Measurements from ENCODE around the gene IFITM2. TPM values are rescaled to one million over a fixed set of nuclear protein-coding genes. Genes with fewer than 3 reads are reported as not detected.

The IFITM2 gene
- total RNA-seq, 1 experiment from 2014 or later, result 421 TPM

- H2AK5ac ChIP-seq (ENCODE audit: insufficient read length, low read length), result peak overlapping the region; percentile 34
Measured at GRCh38 chr11:306645-307371, 808 bp upstream of the IFITM2 start.

More at GRCh38 chr11:306645-307371, 808 bp upstream of the IFITM2 start:
- H3K23me2 ChIP-seq (ENCODE audit: insufficient read length, low read depth, low read length, poor library complexity, severe bottlenecking), result peaks cover 5% of the 10 kb centered on the region
- H4K91ac ChIP-seq (ENCODE audit: insufficient read length, low read depth, low read length), result peak overlapping the region; percentile 92
- peak overlapping the region; percentile 47 for H3K18ac ChIP-seq (ENCODE audit: insufficient read length, low read depth, low read length)
- H4K8ac ChIP-seq (replicated peaks; ENCODE audit: insufficient read length, low read depth, low read length), result no peak overlapping the region
- WGBS (ENCODE audit: extremely low coverage, insufficient read length, low lambda C conversion rate), result no CpG with 5 or more reads among the region's 17 CpGs
- H3K4me3 Mint-ChIP-seq, result peak overlapping the region in 1 of 2 experiments; percentile 23; a peak in 1 of 5 replicates
- no peak overlapping the region; the same call in 1 of the 2 replicates for H2BK15ac ChIP-seq (ENCODE audit: low read depth, low read length)
- H3K27me3 Mint-ChIP-seq (ENCODE audit: low read depth), result no peaks in the 10 kb centered on the region
- peaks cover 16% of the 10 kb centered on the region; the same call in 1 of the 2 replicates for H3K4me1 ChIP-seq (ENCODE audit: insufficient read depth, low read length)
- H3K9me3 Mint-ChIP-seq, result peaks cover 2 to 10% of the 10 kb centered on the region in 2 experiments; a peak in 3 of 5 replicates
- H3K4me1 Mint-ChIP-seq, result peaks cover 57 to 65% of the 10 kb centered on the region in 2 experiments
- peak overlapping the region; percentile 62; the same call in 1 of the 2 replicates for H3K4ac ChIP-seq (ENCODE audit: low read depth, low read length)
- H3K56ac ChIP-seq (ENCODE audit: insufficient read length, low read depth, low read length), result no peak overlapping the region
- peak overlapping the region; percentile 99 for H2BK12ac ChIP-seq (ENCODE audit: insufficient read length, low read depth, low read length)
- peak overlapping the region; percentile 50; the same call in 1 of the 2 replicates for H3K14ac ChIP-seq (ENCODE audit: insufficient read depth, low read length)
- H3T11ph ChIP-seq (ENCODE audit: low read length), result no peak overlapping the region
- no peak overlapping the region for H3K27ac ChIP-seq (ENCODE audit: insufficient read length, low read depth, low read length)
- no peak overlapping the region for H3K23ac ChIP-seq (ENCODE audit: insufficient read length, low read depth, low read length)
- H4K20me1 ChIP-seq (ENCODE audit: control insufficient read depth, insufficient read depth, insufficient read length), result no peaks in the 10 kb centered on the region
- H3K79me2 ChIP-seq (ENCODE audit: insufficient read depth, low read length), result no peaks in the 10 kb centered on the region
- no peak overlapping the region for H3K4me2 ChIP-seq (ENCODE audit: insufficient read depth, insufficient read length, low read length)
- no peaks in the 10 kb centered on the region for H3K79me1 ChIP-seq (ENCODE audit: insufficient read depth, low read depth, low read length, poor library complexity, severe bottlenecking)
- no peak overlapping the region for H2BK120ac ChIP-seq (ENCODE audit: low read depth, low read length, poor library complexity, severe bottlenecking)
- no peak for DNase-seq
- no peak for TF ChIP-seq CTCF (conservative IDR thresholded peaks at IDR 0.05)
- H3K9ac ChIP-seq (ENCODE audit: extremely low read depth, insufficient read length, low read length), result no peak overlapping the region
- peaks cover 0 to 10% (median 9%) of the 10 kb centered on the region in 3 experiments; a peak in 6 of 7 replicates for H3K36me3 Mint-ChIP-seq (ENCODE audit: insufficient read depth in 1 of 3, low read depth in 3 of 3)
- H3K27ac Mint-ChIP-seq, result peak overlapping the region in 1 of 3 experiments; percentile 97; a peak in 4 of 7 replicates
- H2BK20ac ChIP-seq (ENCODE audit: low read depth, low read length, poor library complexity, severe bottlenecking), result no peak overlapping the region
- no peaks in the 10 kb centered on the region for H3K9me3 ChIP-seq (ENCODE audit: control insufficient read depth, low read depth, low read length)
- H2AFZ ChIP-seq (ENCODE audit: low read length), result no peak overlapping the region
- no peak overlapping the region for H4K5ac ChIP-seq (ENCODE audit: insufficient read length, low read depth, low read length)
- no peaks in the 10 kb centered on the region for H3K27me3 ChIP-seq (ENCODE audit: insufficient read depth, low read length)
- no peak overlapping the region for H2BK5ac ChIP-seq (ENCODE audit: insufficient read length, low read length)
